Measurements from ENCODE around the gene B4GALT3.
A peak's percentile ranks its signal among the peaks of the same experiment; 100 is the strongest.

DNA sequence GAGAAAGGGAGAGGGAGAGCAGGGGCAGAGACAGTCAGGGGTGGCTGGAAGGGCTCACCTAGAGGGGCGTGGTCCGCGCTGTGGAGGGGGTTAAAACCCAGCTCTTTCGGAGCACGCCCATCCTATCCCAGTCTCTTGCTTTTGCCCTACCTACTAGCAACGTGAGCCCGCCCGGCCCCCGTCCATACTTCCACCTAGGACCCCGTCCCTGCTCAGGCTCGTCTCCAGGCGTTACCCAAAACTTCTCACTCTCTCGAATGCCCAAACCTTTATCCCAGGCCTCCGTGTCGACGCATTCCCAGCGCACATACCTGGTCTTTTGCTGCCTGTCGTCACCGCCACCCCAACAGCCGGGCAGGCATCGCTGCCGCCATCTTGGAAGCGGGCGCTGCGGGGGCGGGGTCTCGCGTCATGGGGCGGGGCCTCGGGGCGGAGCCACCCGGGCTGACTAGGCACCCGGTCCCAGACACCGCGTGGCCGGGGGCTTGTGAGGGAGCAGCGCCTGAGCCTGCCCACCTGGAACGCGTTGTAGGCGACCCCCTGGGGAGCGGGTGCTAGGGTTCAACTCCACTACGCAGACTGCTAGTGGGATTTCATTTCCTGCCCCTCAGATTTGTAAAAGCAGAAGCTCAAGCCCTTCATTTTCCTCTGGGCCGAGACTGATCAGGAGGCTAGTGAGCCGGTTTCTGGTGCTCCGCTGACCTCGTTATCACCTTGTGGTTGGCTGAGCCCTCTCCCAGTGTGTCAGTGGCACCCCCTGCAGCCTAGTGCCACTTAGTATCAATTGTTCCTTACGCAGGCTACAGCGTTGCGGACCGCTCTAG is at the start of gene B4GALT3:
- TF ChIP-seq, protein P1, sequence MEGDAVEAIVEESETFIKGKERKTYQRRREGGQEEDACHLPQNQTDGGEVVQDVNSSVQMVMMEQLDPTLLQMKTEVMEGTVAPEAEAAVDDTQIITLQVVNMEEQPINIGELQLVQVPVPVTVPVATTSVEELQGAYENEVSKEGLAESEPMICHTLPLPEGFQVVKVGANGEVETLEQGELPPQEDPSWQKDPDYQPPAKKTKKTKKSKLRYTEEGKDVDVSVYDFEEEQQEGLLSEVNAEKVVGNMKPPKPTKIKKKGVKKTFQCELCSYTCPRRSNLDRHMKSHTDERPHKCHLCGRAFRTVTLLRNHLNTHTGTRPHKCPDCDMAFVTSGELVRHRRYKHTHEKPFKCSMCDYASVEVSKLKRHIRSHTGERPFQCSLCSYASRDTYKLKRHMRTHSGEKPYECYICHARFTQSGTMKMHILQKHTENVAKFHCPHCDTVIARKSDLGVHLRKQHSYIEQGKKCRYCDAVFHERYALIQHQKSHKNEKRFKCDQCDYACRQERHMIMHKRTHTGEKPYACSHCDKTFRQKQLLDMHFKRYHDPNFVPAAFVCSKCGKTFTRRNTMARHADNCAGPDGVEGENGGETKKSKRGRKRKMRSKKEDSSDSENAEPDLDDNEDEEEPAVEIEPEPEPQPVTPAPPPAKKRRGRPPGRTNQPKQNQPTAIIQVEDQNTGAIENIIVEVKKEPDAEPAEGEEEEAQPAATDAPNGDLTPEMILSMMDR (IDR thresholded peaks at IDR 0.05) = no peak
- peak; percentile 70 for TF ChIP-seq POLR2A (IDR thresholded peaks at IDR 0.05)

Measured in prostate gland (tissue), 2 donors.